ENCODE data around the gene STAT6. TPM values are rescaled to one million over a fixed set of nuclear protein-coding genes. Genes with fewer than 3 reads are reported as not detected.
"Not testable (repeated sequence)": the region's sequence is repeated elsewhere in the genome, so short reads cannot be mapped to it uniquely, and the experiment has no call there.

STAT6 gene
- total RNA-seq, 1 donor from 2014 or later, result 12.9 TPM

- Histone ChIP-seq H3K27ac (no peak overlapping the region), H3K27me3 (no peaks in the 10 kb centered on the region), H2AFZ (replicated peaks) (no peak overlapping the region), H3K79me2 (ENCODE audit: low read depth) (peaks cover 27% of the 10 kb centered on the region), H3K4me2 (no peak overlapping the region), H3K4me3 (no peak overlapping the region), H3K9me3 (ENCODE audit: low read depth) (no peaks in the 10 kb centered on the region), H3K4me1 (peaks cover 16% of the 10 kb centered on the region), H3K36me3 (no peaks in the 10 kb centered on the region), H3K9ac (no peak overlapping the region), H3F3A (ENCODE audit: low read depth) (peaks cover 19% of the 10 kb centered on the region), H4K20me1 (ENCODE audit: low read depth) (peaks cover 11% of the 10 kb centered on the region)
- TF ChIP-seq CTCF (IDR thresholded peaks at IDR 0.05) (no peak), EZH2 (IDR thresholded peaks at IDR 0.05) (no peak)
- Mint-ChIP-seq H3K4me3 (no peak overlapping the region), H3K4me1 (peaks cover 27% of the 10 kb centered on the region), H3K27me3 (ENCODE audit: insufficient read depth, low read depth) (no peaks in the 10 kb centered on the region), H3K9me3 (no peaks in the 10 kb centered on the region), H3K27ac (peak overlapping the region; percentile 16), H3K36me3 (peaks cover 2% of the 10 kb centered on the region)
- DNase-seq (ENCODE audit: low spot score), result no peak
Measured at GRCh38 chr12:57080855-57081254, 30.3 kb downstream of the STAT6 start.

GRCh38 chr12:57079821-57080220 lies 31.3 kb downstream of the STAT6 start:
- Histone ChIP-seq H3K9ac (no peak overlapping the region), H3K79me2 (ENCODE audit: low read depth) (peaks cover 37% of the 10 kb centered on the region), H3K27me3 (no peaks in the 10 kb centered on the region), H3K4me3 (no peak overlapping the region), H2AFZ (replicated peaks) (no peak overlapping the region), H3K4me2 (no peak overlapping the region), H4K20me1 (ENCODE audit: low read depth) (peaks cover 11% of the 10 kb centered on the region), H3K4me1 (peaks cover 12% of the 10 kb centered on the region), H3K9me3 (ENCODE audit: low read depth) (no peaks in the 10 kb centered on the region), H3K36me3 (no peaks in the 10 kb centered on the region), H3K27ac (no peak overlapping the region), H3F3A (ENCODE audit: low read depth) (peaks cover 10% of the 10 kb centered on the region)
- Mint-ChIP-seq H3K27me3 (ENCODE audit: insufficient read depth, low read depth) (no peaks in the 10 kb centered on the region), H3K36me3 (peaks cover 2% of the 10 kb centered on the region), H3K27ac (no peak overlapping the region), H3K9me3 (no peaks in the 10 kb centered on the region), H3K4me1 (peaks cover 18% of the 10 kb centered on the region), H3K4me3 (peak overlapping the region; percentile 98)
- no peak for TF ChIP-seq EZH2 (IDR thresholded peaks at IDR 0.05)
- no peak for TF ChIP-seq CTCF (IDR thresholded peaks at IDR 0.05)
- TF ChIP-seq EZH2phosphoT487 (IDR thresholded peaks at IDR 0.05), result no peak
- no peak for DNase-seq (ENCODE audit: low spot score)

- Histone ChIP-seq H3K27me3 (no peaks in the 10 kb centered on the region), H3K9ac (peak within 1 kb of the TSS; percentile 71), H3K9me3 (ENCODE audit: low read depth) (no peaks in the 10 kb centered on the region), H3K79me2 (ENCODE audit: low read depth) (peaks cover 48% of the 10 kb centered on the region), H2AFZ (replicated peaks) (no peak within 1 kb of the TSS), H3F3A (ENCODE audit: low read depth) (peaks cover 6% of the 10 kb centered on the region), H4K20me1 (ENCODE audit: low read depth) (peaks cover 11% of the 10 kb centered on the region), H3K4me1 (peaks cover 12% of the 10 kb centered on the region), H3K36me3 (no peaks in the 10 kb centered on the region), H3K4me2 (peak within 1 kb of the TSS; percentile 94), H3K4me3 (peak within 1 kb of the TSS; percentile 84), H3K27ac (peak within 1 kb of the TSS; percentile 46)
- Mint-ChIP-seq H3K4me1 (peaks cover 18% of the 10 kb centered on the region), H3K27me3 (ENCODE audit: insufficient read depth, low read depth) (no peaks in the 10 kb centered on the region), H3K36me3 (peaks cover 2% of the 10 kb centered on the region), H3K9me3 (no peaks in the 10 kb centered on the region), H3K27ac (peak within 1 kb of the TSS; percentile 96), H3K4me3 (peak within 1 kb of the TSS; percentile 98)
- peak; percentile 100 for DNase-seq (ENCODE audit: low spot score)
- TF ChIP-seq CTCF (IDR thresholded peaks at IDR 0.05), result no peak
- TF ChIP-seq EZH2 (IDR thresholded peaks at IDR 0.05), result no peak
- TF ChIP-seq EZH2phosphoT487 (IDR thresholded peaks at IDR 0.05), result no peak
Measured at GRCh38 chr12:57078519-57079404, 32.4 kb downstream of the STAT6 start, which contains the start of gene NEMP1. TSS of gene NEMP1 (minus strand) at chr12:57078791. CDS start at chr12:57078745, 46 bp downstream.

- peaks cover 28% of the 10 kb centered on the region for H3F3A ChIP-seq (ENCODE audit: low read depth)
- peaks cover 11% of the 10 kb centered on the region for H4K20me1 ChIP-seq (ENCODE audit: low read depth)
- H3K27me3 Mint-ChIP-seq (ENCODE audit: insufficient read depth, low read depth); H3K27ac Mint-ChIP-seq; H3K9ac ChIP-seq; H3K27me3 ChIP-seq; H3K27ac ChIP-seq; DNase-seq (ENCODE audit: low spot score); H3K9me3 Mint-ChIP-seq; H3K4me3 Mint-ChIP-seq; H3K4me1 ChIP-seq; H3K4me2 ChIP-seq; H3K9me3 ChIP-seq (ENCODE audit: low read depth); H2AFZ ChIP-seq (replicated peaks); H3K4me3 ChIP-seq: not testable (repeated sequence)
- peaks cover 67% of the 10 kb centered on the region for H3K79me2 ChIP-seq (ENCODE audit: low read depth)
- peaks cover 15% of the 10 kb centered on the region for H3K36me3 Mint-ChIP-seq
- peaks cover 18% of the 10 kb centered on the region for H3K36me3 ChIP-seq
- H3K4me1 Mint-ChIP-seq, result peaks cover 11% of the 10 kb centered on the region
Measured at GRCh38 chr12:57073566-57074450, 37.4 kb downstream of the STAT6 start.

Measured in neural progenitor cell (in vitro differentiated cells).